A549 (cell line): ENCODE results near the gene POLR1B. TPM values are rescaled to one million over a fixed set of nuclear protein-coding genes. Genes with fewer than 3 reads are reported as not detected.
A peak's percentile ranks its signal among the peaks of the same experiment; 100 is the strongest.

Experiments used
- ATAC-seq, 2 experiments: fragments of 200-7000 bp in 1 of 2; fragments of >200 bp in 1 of 2; cut with Nextera tagmentation in 1 of 2; cut with Tn5 transposase in 1 of 2; 3 replicates each; pipeline versions ENCODE4 v1.8.0 to v1.9.1; 2018 to 2020; ENCODE audit warnings: mild to moderate bottlenecking in 1 of 2, moderate library complexity in 1 of 2
- CTCF ChIA-PET: fragments of 300-600 bp; sonication (Branson Sonifier 250); formaldehyde crosslinking; extraction: SDS; loops from one replicate; lab custom pipeline; 2021; ENCODE audit warnings: antibody characterized with exemption, inconsistent platforms; lab: Yijun Ruan, JAX
- POLR2A ChIA-PET: fragments of 350-600 bp; formaldehyde crosslinking; extraction: SDS; loops from one replicate; lab custom pipeline; 2021; ENCODE audit warnings: antibody characterized with exemption, inconsistent platforms; lab: Yijun Ruan, JAX
- DNase-seq, 2 experiments: peaks; one replicate each; pipeline versions ENCODE4 v3.0.0 to v3.0.0-alpha.2; 2011 to 2016; ENCODE audit warnings: low read depth in 1 of 2, low spot score in 1 of 2
- FAIRE-seq: peaks from 2 replicates; lab custom pipeline; 2011; peaks lifted over from hg19 to GRCh38; lab: Jason Lieb, UNC
- H3K27ac ChIP-seq, 2 experiments: fragments of >200 bp; sonication (Bioruptor Twin); formaldehyde crosslinking; 3 replicates each; pipeline ENCODE4 v1.5.1; 2016 to 2017
- H3K4me1 ChIP-seq: fragments of >200 bp; sonication (Bioruptor Twin); formaldehyde crosslinking; 3 replicates; pipeline ENCODE4 v1.6.1; 2016
- H3K4me2 ChIP-seq: fragments of >200 bp; sonication (Bioruptor Twin); formaldehyde crosslinking; 3 replicates; pipeline ENCODE4 v1.6.1; 2016
- H3K4me3 ChIP-seq: fragments of >200 bp; sonication (Bioruptor Twin); formaldehyde crosslinking; 3 replicates; pipeline ENCODE4 v1.5.1; 2016
- H3K9me3 ChIP-seq: fragments of >200 bp; sonication (Bioruptor Twin); formaldehyde crosslinking; 3 replicates; pipeline ENCODE4 v1.6.1; 2016
- BHLHE40 ChIP-seq: IDR thresholded peaks from 2 replicates; pipeline ENCODE4 v1.6.1; 2012; ENCODE audit warnings: low read depth, low read length, inconsistent platforms
- CBX2 ChIP-seq: fragments of 200-600 bp; sonication (generic); IDR thresholded peaks from 2 replicates; pipeline ENCODE4 v1.6.1; 2016; ENCODE audit warnings: low read depth, mild to moderate bottlenecking, borderline replicate concordance
- CBX8 ChIP-seq: fragments of 200-600 bp; sonication (generic); IDR thresholded peaks from 2 replicates; pipeline ENCODE4 v1.6.1; 2016
- CHD2 ChIP-seq: fragments of 150-350 bp; IDR thresholded peaks from 2 replicates; pipeline ENCODE4 v1.6.1; 2014; ENCODE audit warnings: low read length; ENCODE audit not compliant: partially characterized antibody
- EHF ChIP-seq: fragments of 250-450 bp; sonication (Bioruptor Pico); IDR thresholded peaks from 2 replicates; pipeline ENCODE4 v1.5.0; 2020; ENCODE audit warnings: mild to moderate bottlenecking
- EHMT2 ChIP-seq: fragments of 200-600 bp; sonication (generic); IDR thresholded peaks from 2 replicates; pipeline ENCODE4 v1.6.1; 2016; ENCODE audit warnings: antibody characterized with exemption, low read depth, mild to moderate bottlenecking, moderate library complexity
- FOSB ChIP-seq: fragments of 250-450 bp; sonication (Bioruptor Pico); IDR thresholded peaks from 2 replicates; pipeline ENCODE4 v1.5.0; 2020; ENCODE audit warnings: mild to moderate bottlenecking, moderate library complexity
- FOXS1 ChIP-seq: fragments of 250-450 bp; sonication (Bioruptor Pico); IDR thresholded peaks from 2 replicates; pipeline ENCODE4 v1.5.0; 2020; ENCODE audit warnings: mild to moderate bottlenecking, moderate library complexity
- HOXA7 ChIP-seq: fragments of 250-450 bp; sonication (Bioruptor Pico); IDR thresholded peaks from 2 replicates; pipeline ENCODE4 v1.5.0; 2020; ENCODE audit warnings: mild to moderate bottlenecking, moderate library complexity
- HOXB5 ChIP-seq: fragments of 250-450 bp; sonication (Bioruptor Pico); IDR thresholded peaks from 2 replicates; pipeline ENCODE4 v1.5.0; 2020; ENCODE audit warnings: mild to moderate bottlenecking, moderate library complexity
- KDM1A ChIP-seq: fragments of 200-600 bp; sonication (generic); IDR thresholded peaks from 2 replicates; pipeline ENCODE4 v1.6.1; 2016; ENCODE audit warnings: low read depth, mild to moderate bottlenecking
- MAFK ChIP-seq: fragments of 450-650 bp; IDR thresholded peaks from 2 replicates; pipeline ENCODE4 v1.6.1; 2014; ENCODE audit not compliant: partially characterized antibody
- NPAS2 ChIP-seq: fragments of 250-450 bp; sonication (Bioruptor Pico); IDR thresholded peaks from 2 replicates; pipeline ENCODE4 v1.8.0; 2022; ENCODE audit warnings: mild to moderate bottlenecking, moderate library complexity, borderline replicate concordance
- PHF8 ChIP-seq: fragments of 200-600 bp; sonication (generic); IDR thresholded peaks from 2 replicates; pipeline ENCODE4 v1.6.1; 2016; ENCODE audit warnings: low read depth, mild to moderate bottlenecking, antibody characterized with exemption, moderate library complexity, borderline replicate concordance
- RAD21 ChIP-seq, 2 experiments: fragments of >200 bp in 1 of 2; sonication (Bioruptor Twin) in 1 of 2; formaldehyde crosslinking in 1 of 2; IDR thresholded peaks in 1 of 2; conservative IDR thresholded peaks in 1 of 2; 2 replicates in 1 of 2; 3 replicates in 1 of 2; pipeline ENCODE4 v1.6.1; 2012 to 2018; ENCODE audit warnings: inconsistent platforms in 1 of 2
- RFX5 ChIP-seq: fragments of 450-650 bp; IDR thresholded peaks from 2 replicates; pipeline ENCODE4 v1.7.1; 2014; ENCODE audit warnings: antibody characterized with exemption, mild to moderate bottlenecking, moderate library complexity
- SREBF2 ChIP-seq: fragments of 450-650 bp; IDR thresholded peaks from 2 replicates; pipeline ENCODE4 v1.6.1; 2014; ENCODE audit warnings: mild to moderate bottlenecking, moderate library complexity
- ZC3H11A ChIP-seq: fragments of 450-650 bp; IDR thresholded peaks from 2 replicates; pipeline ENCODE4 v1.6.1; 2014; ENCODE audit warnings: antibody characterized with exemption, mild to moderate bottlenecking
- ZNF302 ChIP-seq: fragments of 250-450 bp; sonication (Bioruptor Pico); IDR thresholded peaks from 2 replicates; pipeline ENCODE4 v1.9.0; 2021; ENCODE audit warnings: inconsistent platforms, mild to moderate bottlenecking, moderate library complexity
- WGBS: methylation state at CpG from one replicate; pipeline ENCODE4 v1.1.6; 2017; ENCODE audit errors: missing lambda C conversion rate; 5-methylcytosine and 5-hydroxymethylcytosine counted together
- polyA plus RNA-seq, 4 experiments: library from polyadenylated mRNA; depleted of rRNA in 3 of 4; stranded (reverse); fragments of >200 nt; fragmentation: RNase III in 1 of 4; extraction: RNeasy Plus Mini Kit Qiagen cat#74134 plus additional on column Dnase treatment in 1 of 4; gene quantifications; 2 replicates in 3 of 4; 3 replicates in 1 of 4; pipeline ENCODE4 v1.2.3, GENCODE V29; 2011 to 2017
- TF ChIP-seq, protein P1 (sequence below): IDR thresholded peaks from 2 replicates; pipeline ENCODE4 v1.6.1; 2012
- TF ChIP-seq, protein P2 (sequence below): fragments of >200 bp; sonication (Bioruptor Twin); formaldehyde crosslinking; IDR thresholded peaks from 3 replicates; pipeline ENCODE4 v1.5.1; 2016
- TF ChIP-seq, protein P3 (sequence below): fragments of >200 bp; sonication (Bioruptor Twin); formaldehyde crosslinking; IDR thresholded peaks from 3 replicates; pipeline ENCODE4 v1.6.1; 2016
- TF ChIP-seq, protein P4 (sequence below): fragments of 150-350 bp; IDR thresholded peaks from 2 replicates; pipeline ENCODE4 v1.6.1; 2014; ENCODE audit warnings: low read depth, mild to moderate bottlenecking, low read length
- TF ChIP-seq, protein P5 (sequence below): fragments of 250-450 bp; sonication (Bioruptor Pico); IDR thresholded peaks from 2 replicates; pipeline ENCODE4 v1.5.0; 2020; ENCODE audit warnings: low read depth, mild to moderate bottlenecking, moderate library complexity

POLR1B gene
- polyA plus RNA-seq, 2 of the 4 experiments (the other 2 are of a cell fraction), result 18.9 to 41.2 TPM

DNA sequence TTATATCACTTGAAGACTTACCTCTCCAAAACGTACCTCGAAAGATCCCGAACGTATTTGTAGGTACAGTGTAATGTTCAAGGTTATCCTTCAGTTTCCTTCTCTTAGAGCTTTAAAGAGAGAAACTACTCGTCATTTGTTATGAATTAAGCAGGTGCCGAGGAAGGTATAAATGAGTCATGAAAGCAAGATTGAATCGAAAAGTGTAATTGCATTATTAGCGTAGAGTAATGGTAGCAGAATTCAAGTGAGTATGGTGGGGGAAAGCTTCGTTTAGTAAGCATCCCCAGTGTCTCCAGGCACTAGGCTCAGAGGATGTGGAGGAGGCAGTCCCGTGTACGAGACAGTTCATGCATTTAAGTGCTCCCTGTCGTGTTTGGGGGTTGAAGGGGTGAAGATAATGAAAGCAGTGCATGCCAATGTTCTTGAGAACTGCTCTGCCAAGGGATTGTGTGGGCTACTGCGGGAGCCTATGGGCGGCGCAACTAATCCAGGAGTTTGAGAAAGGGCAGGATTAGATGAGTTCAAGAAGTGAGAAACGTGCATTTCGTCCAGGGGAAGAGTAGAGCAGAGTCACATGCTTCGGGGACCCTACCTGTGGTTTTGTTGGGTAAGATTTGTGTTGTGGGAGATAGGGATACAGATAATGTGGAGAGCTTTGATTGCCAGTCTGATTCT, 858 bp downstream of the POLR1B start:
- CTCF ChIA-PET, result interaction anchor here (0.8 to 3.9 kb wide), 3 partner anchors 35 to 183 kb away, joined by 3 to 14 read pairs (median 9); no protein-coding TSS in a partner anchor

DNA sequence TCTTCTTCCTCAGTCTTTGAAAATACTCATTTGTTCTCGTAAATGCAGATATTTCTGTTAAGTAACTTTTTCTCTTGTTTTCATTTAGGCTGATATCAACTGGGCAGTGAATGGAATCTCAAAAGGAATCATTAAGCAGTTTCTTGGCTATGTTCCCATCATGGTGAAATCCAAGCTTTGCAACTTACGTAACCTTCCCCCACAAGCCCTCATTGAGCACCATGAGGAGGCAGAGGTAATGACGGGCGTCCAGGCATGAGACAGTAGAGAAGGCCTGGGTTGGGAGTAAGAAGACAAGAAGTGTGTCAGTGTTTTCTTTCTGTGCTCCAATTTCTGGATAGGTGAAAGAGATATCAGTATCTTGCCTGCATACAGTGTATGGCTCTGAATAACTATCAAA, 5.1 kb downstream of the POLR1B start:
- FAIRE-seq, result no peak
- TF ChIP-seq ZC3H11A, result no peak
- no peak for TF ChIP-seq CBX8
- no peak for TF ChIP-seq RFX5
- TF ChIP-seq, protein P1, sequence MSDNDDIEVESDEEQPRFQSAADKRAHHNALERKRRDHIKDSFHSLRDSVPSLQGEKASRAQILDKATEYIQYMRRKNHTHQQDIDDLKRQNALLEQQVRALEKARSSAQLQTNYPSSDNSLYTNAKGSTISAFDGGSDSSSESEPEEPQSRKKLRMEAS, result no peak
- no peak for TF ChIP-seq FOSB (CRISPR knock-in tag)
- TF ChIP-seq SREBF2, result no peak
- TF ChIP-seq FOXS1 (CRISPR knock-in tag), result no peak
- no peak for TF ChIP-seq HOXA7
- no peak for TF ChIP-seq PHF8
- TF ChIP-seq BHLHE40, result no peak
- no peak for TF ChIP-seq EHF
- no peak for TF ChIP-seq MAFK
- TF ChIP-seq HOXB5, result no peak
- TF ChIP-seq, protein P2, sequence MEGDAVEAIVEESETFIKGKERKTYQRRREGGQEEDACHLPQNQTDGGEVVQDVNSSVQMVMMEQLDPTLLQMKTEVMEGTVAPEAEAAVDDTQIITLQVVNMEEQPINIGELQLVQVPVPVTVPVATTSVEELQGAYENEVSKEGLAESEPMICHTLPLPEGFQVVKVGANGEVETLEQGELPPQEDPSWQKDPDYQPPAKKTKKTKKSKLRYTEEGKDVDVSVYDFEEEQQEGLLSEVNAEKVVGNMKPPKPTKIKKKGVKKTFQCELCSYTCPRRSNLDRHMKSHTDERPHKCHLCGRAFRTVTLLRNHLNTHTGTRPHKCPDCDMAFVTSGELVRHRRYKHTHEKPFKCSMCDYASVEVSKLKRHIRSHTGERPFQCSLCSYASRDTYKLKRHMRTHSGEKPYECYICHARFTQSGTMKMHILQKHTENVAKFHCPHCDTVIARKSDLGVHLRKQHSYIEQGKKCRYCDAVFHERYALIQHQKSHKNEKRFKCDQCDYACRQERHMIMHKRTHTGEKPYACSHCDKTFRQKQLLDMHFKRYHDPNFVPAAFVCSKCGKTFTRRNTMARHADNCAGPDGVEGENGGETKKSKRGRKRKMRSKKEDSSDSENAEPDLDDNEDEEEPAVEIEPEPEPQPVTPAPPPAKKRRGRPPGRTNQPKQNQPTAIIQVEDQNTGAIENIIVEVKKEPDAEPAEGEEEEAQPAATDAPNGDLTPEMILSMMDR, result no peak
- TF ChIP-seq ZNF302 (CRISPR knock-in tag), result no peak
- TF ChIP-seq, protein P3, sequence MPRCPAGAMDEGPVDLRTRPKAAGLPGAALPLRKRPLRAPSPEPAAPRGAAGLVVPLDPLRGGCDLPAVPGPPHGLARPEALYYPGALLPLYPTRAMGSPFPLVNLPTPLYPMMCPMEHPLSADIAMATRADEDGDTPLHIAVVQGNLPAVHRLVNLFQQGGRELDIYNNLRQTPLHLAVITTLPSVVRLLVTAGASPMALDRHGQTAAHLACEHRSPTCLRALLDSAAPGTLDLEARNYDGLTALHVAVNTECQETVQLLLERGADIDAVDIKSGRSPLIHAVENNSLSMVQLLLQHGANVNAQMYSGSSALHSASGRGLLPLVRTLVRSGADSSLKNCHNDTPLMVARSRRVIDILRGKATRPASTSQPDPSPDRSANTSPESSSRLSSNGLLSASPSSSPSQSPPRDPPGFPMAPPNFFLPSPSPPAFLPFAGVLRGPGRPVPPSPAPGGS, result no peak
- no peak for TF ChIP-seq CBX2
- no peak for TF ChIP-seq EHMT2
- no peak for TF ChIP-seq KDM1A
- TF ChIP-seq, protein P4, sequence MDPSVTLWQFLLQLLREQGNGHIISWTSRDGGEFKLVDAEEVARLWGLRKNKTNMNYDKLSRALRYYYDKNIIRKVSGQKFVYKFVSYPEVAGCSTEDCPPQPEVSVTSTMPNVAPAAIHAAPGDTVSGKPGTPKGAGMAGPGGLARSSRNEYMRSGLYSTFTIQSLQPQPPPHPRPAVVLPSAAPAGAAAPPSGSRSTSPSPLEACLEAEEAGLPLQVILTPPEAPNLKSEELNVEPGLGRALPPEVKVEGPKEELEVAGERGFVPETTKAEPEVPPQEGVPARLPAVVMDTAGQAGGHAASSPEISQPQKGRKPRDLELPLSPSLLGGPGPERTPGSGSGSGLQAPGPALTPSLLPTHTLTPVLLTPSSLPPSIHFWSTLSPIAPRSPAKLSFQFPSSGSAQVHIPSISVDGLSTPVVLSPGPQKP, result no peak

More for the DNA sequence above, 858 bp downstream of the POLR1B start:
- FAIRE-seq, result no peak
- 1% methylated on average over 18 of the region's 18 CpGs for WGBS
- Histone ChIP-seq H3K27ac (peak overlapping the region; percentile 85 to 96), H3K4me3 (peak overlapping the region; percentile 96), H3K4me1 (peaks cover 30% of the 10 kb centered on the region; the same call in 2 of the 3 replicates), H3K9me3 (no peaks in the 10 kb centered on the region), H3K4me2 (peak overlapping the region; percentile 99)
- peak; percentile 30 to 40; a peak in 4 of 6 replicates for ATAC-seq
- TF ChIP-seq NPAS2 (CRISPR knock-in tag) (no peak), CHD2 (no peak), RAD21 (conservative IDR thresholded peaks at IDR 0.05 in 1 of 2, IDR thresholded peaks at IDR 0.05 in 1 of 2) (no peak), MAFK (no peak), SREBF2 (no peak)
- TF ChIP-seq, protein P2, result 0 out of 3 replicates have a peak, but pooled peaks have one; percentile 20
- TF ChIP-seq, protein P5, sequence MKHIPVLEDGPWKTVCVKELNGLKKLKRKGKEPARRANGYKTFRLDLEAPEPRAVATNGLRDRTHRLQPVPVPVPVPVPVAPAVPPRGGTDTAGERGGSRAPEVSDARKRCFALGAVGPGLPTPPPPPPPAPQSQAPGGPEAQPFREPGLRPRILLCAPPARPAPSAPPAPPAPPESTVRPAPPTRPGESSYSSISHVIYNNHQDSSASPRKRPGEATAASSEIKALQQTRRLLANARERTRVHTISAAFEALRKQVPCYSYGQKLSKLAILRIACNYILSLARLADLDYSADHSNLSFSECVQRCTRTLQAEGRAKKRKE (CRISPR knock-in tag), result no peak
- peak; percentile 8 to 29 for DNase-seq
- POLR2A ChIA-PET, result no interaction called here

More for the DNA sequence above, 5.1 kb downstream of the POLR1B start:
- POLR2A ChIA-PET, result no interaction called here
- no peaks in the 10 kb centered on the region for H3K9me3 ChIP-seq
- H3K4me1 ChIP-seq, result peaks cover 26% of the 10 kb centered on the region; the same call in 2 of the 3 replicates
- ATAC-seq, result no peak
- peak in 1 of 2 experiments; percentile 23 for DNase-seq
- H3K4me3 ChIP-seq, result no peak overlapping the region
- no peak overlapping the region for H3K27ac ChIP-seq
- no peak overlapping the region for H3K4me2 ChIP-seq
- WGBS, result 88% methylated on average over 4 of the region's 4 CpGs
- CTCF ChIA-PET, result interaction anchor here (1.3 to 1.8 kb wide), 3 partner anchors 36 to 180 kb away, joined by 4 to 7 read pairs (median 6); no protein-coding TSS in a partner anchor
